HG03521 (cell line): ENCODE measurements around the gene ZNF320.
"Not testable (repeated sequence)": the region's sequence is repeated elsewhere in the genome, so short reads cannot be mapped to it uniquely, and the experiment has no call there.

Experiments
- ATAC-seq: cut with Tn5 transposase; IDR thresholded peaks from one replicate; pipeline ENCODE4 v1.9.1; 2021; ENCODE audit warnings: mild to moderate bottlenecking, moderate library complexity; ENCODE audit not compliant: unreplicated experiment

ZNF320 gene

GRCh38 chr19:52897138-52897935, at the start of gene ZNF320:
TSS of gene ZNF320 (minus strand) at chr19:52897635. CDS start at chr19:52890255, 7,380 bp downstream.
- peak; percentile 91 for ATAC-seq

DNA sequence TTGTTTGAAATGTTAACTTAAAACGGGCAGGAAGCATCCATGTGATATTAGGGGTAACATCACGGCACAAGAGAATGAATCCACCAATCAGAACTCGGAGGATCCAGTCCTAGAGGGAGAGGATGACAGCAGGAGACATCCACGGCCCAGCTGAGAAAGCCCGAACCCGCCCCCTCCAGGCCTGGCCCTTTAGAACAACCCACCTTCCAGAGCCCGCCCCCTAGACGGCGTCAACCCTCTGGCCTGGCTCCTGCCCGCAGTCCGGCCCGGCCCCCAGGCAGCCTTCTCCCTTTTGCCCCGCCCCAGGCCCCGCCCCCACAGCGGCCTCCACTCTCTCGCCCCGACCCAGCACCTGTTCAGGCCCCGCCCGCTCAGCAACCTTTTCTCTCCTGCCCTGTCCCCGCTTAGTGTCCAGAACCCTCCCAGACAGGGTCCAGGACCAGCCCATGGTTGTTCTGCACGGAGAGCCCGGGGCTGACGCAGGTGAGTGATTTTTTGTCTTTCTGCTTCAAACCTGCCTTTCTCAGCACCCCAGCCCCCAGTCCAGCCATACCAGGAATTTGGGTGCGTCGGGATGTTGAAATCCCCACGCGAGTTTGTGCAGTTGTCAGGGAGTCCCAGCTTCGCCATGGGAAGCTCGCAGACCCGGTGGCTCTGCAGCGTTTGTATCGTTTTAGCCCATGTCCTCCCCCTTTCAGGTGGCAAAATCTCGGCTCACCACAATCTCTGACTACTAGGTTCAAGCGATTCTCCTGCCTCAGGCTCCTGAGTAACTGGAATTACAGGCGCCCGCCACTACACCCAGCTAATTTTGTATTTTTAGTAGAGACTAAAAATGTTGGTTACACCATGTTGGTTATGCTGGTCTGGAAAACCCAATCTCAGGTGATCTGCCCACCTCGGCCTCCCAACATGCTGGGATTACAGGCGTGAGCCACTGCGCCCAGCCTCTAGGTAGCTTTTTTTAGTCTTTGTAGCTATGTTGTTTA, 49.2 kb upstream of the ZNF320 start:
- no peak for ATAC-seq

DNA sequence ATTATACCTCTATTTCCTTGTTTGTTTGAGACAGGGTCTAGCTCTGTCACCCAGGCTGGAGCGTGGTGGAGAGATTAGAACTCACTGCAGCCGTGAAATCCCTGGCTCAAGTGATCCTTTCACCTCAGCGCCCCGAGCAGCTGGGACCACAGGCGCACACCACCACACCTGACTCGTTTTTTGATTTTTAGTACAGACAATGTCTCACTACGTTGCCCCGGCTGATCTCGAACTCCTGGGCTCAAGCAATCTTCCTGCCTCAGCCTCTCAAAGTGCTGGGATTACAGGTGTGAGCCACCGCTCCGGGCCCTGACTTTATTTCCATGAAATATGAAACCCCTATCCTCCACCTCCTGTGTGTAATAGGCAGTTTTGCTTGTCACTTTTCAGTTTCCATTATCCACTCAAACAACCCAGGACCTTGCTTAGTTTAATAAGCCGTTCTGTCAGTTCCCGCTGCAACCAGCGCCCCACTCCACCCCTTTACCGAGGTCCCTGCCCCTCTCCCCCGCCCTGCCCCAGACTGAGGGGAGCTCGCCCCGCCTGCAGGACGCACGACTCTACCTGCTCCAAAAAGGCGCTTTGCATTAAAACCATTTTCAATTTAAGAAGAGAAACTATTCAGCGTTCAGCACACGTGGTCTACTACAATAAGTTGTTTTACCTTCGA, 48.4 kb upstream of the ZNF320 start:
- no peak for ATAC-seq

GRCh38 chr19:52944703-52945493, 47.5 kb upstream of the ZNF320 start:
- not testable (repeated sequence) for ATAC-seq

DNA sequence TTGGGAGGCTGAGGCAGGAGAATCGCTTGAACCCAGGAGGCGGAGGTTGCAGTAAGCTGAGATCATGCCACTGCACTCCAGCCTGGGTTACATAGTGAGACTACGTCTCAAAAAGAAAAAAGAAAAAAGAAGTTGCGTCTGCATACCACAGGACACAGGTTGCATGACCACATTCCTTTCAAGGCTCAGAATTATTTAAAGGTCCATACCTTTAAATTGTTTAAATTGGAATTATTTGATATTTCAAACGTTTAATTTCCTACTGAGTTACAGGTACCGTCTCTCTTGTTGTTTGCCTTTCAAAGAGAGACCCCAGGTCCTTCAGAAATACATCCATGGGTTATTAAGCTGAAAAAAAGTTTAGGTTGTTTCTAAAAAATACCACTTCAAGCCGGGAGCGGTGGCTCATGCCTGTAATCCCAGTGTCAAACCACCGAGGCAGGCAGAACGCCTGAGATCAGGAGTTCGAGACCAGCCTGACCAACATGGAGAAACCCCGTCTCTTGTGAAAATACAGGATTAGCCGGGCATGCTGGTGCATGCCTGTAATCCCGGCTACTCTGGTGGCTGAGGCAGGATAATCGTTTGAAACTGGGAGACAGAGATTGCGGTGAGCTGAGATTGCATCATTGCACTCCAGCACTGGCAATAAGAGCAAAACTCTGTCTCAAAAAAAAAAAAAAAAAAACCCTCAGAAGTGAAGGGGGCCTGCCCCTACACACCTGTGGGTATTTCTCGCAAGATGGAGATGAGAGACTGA, 46.6 kb upstream of the ZNF320 start:
- no peak for ATAC-seq

- no peak for ATAC-seq
These were observed 45.9 kb upstream of the ZNF320 start for GRCh38 chr19:52943134-52943883.

DNA sequence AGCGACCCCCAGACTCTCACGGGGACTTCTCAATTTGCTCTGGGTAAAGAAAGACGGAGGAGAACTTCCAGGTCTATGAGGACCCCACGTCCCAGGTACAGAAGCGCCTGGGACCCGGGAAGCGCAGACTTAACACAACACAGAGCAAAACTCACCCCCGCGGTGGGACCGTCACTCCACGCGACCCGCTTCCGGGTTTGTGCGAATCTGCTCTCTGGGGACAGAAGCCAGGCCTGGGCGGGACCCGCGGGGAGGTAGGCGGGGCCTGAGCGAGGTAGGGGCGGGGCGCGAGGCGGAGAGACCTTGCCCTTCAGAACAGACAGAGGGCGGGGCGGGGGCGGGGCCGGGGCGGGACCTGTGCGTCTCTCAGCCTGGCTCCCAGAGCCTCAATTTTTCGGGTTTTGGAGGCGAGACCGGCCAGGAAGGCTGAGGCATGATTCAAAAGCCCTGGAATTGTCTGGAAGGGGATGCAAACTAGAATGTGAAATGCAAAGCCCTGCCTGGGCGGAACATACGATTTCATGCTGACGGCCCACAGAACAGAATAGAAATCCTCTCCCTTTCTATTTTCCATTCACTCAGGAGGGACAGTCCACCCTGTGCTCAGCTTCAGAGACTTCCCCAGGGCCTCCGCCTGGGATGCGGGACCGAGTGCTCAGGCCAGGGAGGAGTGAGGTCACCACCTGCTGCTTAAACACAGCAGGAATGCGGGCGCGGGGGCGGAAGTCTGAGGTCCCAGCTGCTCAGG, 45.1 kb upstream of the ZNF320 start:
- ATAC-seq: peak; percentile 98

GRCh38 chr19:52941941-52942385, 44.5 kb upstream of the ZNF320 start:
- peak; percentile 17 for ATAC-seq

DNA sequence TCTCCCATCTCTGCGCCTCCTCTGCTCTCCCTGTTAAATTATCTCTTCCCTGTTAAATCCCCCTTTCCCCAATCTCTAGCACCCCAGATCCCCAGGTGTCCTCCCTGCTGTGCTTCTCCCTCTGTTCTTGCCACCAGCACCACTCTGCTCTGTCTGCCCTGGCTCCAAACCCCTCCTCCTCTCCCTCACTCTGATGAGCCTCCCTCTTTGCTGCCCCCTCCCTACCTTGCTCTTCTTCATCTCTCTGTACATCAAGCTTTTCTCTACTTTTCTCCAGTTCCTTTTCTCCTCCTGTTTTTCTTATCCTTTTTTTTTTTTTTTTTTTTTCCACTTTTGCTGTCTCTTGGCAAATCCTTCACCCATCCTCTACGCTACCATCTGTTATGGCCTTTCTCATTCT, 44.1 kb upstream of the ZNF320 start:
- not testable (repeated sequence) for ATAC-seq

DNA sequence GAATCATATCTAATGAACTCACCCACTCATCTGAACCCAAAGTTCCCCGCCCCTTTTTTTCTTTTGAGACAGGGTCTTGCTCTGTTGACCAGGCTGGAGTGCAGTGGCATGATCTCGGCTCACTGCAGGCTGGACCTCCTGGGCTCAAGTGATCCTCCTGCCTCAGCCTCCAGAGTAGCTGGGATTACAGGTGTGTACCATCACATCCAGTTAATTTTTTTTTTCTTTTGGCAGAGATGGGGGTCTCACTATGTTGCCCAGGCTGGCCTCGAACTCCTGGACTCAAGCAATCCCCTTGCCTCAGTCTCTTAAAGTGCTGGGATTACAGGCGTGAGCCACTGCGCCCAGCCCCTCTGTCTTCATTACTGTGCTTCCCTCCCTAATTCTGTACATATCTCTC, 43.5 kb upstream of the ZNF320 start:
- ATAC-seq: not testable (repeated sequence)

- ATAC-seq: no peak
These were observed 41.3 kb upstream of the ZNF320 start for GRCh38 chr19:52938761-52939160.

DNA sequence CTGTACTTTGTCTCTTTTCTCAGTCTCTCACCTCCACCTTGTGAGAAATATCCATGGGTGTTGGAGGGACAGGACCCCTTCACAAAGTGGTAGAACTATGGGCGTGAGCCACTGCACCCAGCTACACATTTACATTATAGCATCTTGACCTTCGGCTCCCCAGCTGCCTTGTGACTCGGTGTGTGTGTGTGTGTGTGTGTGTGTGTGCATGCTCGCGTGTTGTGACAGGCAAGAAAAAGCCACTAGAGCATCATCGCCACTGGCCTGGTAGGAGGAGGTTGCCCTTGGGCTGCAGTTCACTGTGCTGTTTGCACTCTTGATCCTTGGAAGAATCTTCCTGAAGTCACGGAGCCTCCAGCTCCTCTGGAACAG, 39.5 kb upstream of the ZNF320 start:
- ATAC-seq: no peak

DNA sequence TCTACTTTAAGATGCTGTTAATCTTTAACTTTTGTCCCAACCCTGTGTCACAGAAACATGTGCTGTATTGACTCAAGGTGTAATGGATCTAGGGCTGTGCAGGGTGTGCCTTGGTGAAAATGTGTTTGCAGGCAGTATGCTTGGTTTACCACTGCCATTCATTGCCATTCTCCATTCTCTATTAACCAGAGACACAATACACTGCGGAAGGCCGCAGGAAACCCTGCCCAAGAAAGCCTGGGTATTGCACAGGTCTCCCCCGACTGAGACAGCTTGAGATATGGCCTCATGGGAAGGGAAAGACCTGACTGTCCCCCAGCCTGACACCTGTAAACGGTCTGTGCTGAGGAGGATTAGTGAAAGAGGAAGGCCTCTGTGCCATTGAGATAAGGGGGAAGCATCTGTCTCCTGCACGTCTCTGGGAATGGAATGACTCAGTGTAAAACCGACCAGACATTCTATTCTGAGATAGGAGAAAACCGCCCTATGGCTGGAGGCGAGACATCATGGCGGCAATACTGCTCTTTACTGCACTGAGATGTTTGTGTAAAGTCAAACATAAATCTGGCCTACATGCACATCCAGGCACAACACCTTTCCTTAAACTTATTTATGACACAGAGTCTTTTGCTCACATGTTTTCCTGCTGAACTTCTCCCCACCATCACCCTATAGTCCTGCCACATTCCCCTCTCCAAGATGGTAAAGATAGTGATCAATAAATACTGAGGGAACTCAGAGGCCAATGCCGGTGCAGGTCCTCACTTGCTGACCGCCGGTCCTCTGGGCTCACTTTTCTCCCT, 38.9 kb upstream of the ZNF320 start:
- ATAC-seq: no peak

DNA sequence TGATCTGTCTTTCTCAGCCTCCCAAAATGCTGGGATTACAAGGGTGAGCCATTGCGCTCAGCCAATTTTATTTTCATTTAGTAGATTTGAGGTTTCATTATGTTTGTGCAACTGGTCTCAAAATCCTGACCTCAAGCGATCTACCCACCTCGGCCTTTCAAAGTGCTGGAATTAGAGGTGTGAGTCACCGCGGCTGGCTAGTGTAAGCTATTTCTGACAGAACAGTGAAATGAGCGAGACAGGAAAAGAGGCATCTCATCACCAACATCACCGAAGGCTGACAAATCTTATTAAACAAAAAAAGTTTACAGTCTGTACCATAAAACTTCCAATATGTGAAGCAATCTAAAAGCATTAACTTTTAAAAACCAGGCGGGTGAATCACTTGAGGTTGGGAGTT, 38.0 kb upstream of the ZNF320 start:
- ATAC-seq: no peak

DNA sequence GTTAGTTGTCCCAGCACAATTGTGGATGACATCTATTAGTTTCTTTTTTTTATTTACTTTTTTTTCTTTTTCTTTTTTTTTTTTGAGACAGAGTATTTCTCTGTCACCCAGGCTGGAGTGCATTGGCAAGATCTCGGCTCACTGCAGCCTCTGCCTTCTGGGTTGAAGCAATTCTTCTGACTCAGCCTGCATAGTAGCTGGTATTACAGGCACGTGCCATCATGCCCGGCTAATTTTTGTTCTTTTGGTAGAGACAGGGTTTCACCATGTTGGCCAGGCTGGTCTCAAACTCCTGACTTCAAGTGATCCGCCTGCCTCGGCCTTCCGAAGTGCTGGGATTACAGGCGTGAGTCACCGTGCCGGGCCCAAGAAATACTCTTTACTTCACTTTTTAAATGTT, 27.2 kb upstream of the ZNF320 start:
- ATAC-seq: not testable (repeated sequence)

DNA sequence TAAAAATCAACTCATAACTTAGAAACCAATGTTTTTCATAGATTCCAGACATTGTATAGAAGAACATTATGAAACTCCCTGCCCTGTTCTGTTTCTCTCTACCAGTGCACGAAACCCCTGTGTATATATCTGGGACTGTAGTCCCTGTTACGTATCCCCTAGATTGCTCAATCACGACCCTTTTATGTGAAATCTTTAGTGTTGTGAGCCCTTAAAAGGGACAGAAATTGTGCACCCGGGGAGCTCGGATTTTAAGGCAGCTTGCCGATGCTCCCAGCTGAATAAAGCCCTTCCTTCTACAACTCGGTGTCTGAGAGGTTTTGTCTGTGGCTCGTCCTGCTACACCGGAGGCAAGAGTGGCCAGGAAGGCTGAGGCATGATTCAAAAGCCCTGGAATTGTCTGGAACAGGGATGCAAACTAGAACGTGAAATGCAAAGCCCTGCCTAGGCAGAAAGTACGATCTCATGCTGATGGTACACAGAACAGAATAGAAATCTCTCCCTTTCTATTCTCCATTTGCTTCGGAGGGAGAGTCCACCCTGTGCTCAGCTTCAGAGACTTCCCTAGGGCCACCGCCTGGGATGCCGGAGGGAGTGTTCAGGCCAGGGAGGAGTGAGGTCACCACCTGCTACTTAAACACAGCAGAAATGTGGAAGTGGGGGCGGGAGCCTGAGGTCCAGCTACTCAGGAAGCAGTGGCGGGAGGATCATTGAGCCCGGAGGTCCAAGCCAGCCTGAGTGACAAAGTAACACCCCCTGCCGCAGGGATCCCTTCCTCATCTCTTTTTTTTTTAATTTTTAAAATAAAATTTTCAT, 26.6 kb upstream of the ZNF320 start:
- no peak for ATAC-seq
